NOMO-1 (cell line): ENCODE results near the gene AFDN.
A peak's percentile ranks its signal among the peaks of the same experiment; 100 is the strongest.

Source experiments
- DNase-seq, 2 experiments: peaks; one replicate each; lab custom pipeline; 2025; ENCODE audit not compliant: unreplicated experiment in 2 of 2; lab: John Stamatoyannopoulos, UW

The AFDN gene

GRCh38 chr6:167794161-167795157, 32.3 kb upstream of the AFDN start:
- DNase-seq, result no peak

- no peak for DNase-seq
Measured at GRCh38 chr6:167795321-167795811, 31.3 kb upstream of the AFDN start.

- DNase-seq, result no peak
Measured at GRCh38 chr6:167795874-167796191, 30.9 kb upstream of the AFDN start.

- no peak for DNase-seq
Measured at GRCh38 chr6:167796192-167796981, 30.3 kb upstream of the AFDN start.

DNA sequence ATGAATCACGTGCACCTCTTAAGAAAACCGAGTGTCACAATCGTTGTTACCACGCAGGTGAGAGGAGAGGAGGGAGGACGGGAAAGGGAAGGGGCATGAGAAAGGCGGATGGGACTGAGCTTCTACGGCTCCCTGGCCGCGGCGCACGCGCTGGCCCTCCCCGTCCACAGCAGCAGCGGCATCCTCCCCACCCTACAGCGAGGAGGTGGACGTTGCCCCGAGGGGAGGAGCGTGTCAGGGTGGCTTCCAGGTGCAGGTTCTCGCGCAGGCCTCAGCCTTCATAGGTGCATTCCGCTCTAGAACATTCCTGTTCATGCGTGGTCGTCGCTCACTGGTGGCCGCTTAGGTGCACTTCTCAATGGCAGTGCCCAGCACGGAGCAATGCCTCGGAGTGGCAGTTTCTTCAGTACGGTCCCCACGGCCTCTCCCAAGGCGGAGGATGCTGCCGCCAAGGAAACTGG, 29.7 kb upstream of the AFDN start:
- DNase-seq, result no peak

DNA sequence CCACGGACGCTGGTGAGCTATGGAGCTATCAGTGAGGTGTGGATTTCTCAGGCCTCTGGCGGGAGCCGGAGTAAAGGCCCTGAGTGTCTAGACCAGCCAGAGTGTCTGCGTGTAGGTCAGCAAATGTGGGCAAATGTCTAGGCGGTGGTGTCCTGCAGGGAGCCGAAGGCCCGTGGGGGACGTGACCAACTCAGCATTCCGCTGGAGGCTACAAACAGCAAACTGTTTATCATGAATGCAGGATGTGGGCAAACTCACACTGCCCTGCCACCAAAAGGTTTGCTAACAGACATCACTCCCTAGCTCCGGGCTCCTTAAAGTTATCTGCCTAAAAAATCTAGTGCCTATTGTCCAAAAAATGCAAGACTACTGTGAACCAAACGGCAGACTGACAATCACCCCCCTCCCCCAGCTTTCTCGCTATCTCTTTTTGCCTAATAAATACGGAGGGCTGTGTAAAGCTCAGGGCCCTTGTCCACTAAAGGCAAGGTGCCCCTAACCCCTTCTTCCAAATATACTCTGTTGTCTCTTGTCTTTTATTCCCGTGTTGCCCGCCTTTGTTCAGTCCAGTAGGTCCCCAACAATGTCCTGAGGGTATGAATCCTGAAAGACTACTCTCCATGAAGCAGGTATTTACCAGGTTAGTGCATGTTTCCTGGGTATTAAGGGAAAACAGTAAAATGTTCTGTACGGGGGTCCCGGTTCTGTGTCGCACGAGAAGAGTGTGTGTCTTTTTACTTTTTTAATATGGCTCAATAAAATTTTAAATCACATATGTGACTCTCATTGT, 29.0 kb upstream of the AFDN start:
- no peak for DNase-seq

GRCh38 chr6:167798453-167798852, 28.3 kb upstream of the AFDN start:
- no peak for DNase-seq

GRCh38 chr6:167799033-167799821, 27.5 kb upstream of the AFDN start:
- DNase-seq, result no peak

DNA sequence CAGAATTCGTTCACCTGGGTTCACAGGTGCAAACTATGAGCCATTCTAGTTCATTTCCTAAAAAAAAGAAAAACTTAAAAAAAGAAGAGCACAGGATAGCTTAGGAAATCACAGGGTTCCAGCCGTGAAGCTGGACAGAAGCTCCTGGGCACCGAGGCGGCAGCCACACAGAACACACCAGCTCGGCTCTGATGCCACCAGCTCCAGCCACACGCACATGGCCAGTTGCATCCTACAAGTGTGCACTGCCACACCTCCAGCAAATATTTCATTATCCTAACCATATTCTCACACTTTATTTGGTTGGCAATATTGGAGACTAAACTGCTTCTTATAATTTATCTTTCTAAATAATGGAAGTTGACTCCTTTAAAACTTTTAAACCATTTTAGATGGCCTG, 26.2 kb upstream of the AFDN start:
- no peak for DNase-seq

- no peak for DNase-seq
Measured at GRCh38 chr6:167801263-167801662, 25.4 kb upstream of the AFDN start.

- no peak for DNase-seq
Measured at GRCh38 chr6:167802339-167802738, 24.4 kb upstream of the AFDN start.

DNA sequence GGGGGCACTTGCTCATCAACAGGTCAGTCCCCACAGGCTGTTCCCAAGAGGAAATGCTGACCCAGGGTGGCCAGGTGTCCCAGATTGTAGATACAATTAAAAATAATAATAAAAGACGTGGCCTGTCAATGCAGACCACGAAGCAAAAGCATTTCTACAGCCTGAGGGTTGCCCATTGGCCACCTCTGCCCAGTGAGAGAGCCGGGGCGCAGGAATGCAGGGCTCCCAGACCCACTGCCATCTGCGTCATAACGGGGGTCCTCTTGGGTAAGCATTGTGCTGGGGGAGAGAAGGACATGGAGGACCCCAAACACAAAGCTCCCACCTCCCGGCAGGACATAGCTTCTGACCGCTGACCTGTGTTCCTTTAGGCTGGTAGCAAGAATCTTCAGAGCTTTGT, 22.9 kb upstream of the AFDN start:
- DNase-seq, result no peak

DNA sequence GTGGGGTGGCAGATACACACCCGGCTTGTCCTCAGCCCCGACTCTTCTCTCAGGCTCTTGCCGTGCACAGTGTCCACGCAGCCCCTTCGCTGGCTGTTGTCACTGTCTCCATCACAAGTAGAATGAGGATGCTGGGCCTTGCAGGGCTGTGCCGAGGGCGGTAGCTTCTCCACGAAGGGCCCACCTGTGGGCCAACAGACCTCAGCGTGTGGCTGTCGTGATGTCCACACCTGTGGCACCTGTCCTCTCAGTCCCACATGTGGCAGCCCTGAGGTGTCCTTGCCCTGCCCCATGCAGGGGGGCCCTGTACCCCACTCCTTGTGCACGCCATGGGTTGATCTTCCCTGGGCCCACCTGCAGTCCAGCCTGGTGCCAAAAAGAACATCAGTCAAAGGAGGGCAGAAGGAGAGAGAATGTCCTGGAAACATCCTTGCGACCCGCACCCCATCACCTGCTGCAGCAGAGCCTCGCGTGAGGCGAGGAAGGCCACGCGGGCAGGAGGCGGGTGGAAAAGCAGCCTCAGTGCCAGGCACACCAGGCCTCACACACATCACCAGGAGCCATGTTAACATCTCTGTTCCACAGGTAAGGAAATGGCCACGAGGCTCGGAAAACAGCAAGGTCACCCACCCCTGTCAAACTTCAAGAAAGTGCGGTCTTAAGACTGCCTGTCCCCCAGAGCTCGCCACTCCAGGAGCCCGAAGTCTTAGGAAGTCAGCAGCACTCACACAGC, 22.3 kb upstream of the AFDN start:
- no peak for DNase-seq

- DNase-seq, result no peak
Measured at GRCh38 chr6:167805349-167806060, 21.2 kb upstream of the AFDN start.

DNA sequence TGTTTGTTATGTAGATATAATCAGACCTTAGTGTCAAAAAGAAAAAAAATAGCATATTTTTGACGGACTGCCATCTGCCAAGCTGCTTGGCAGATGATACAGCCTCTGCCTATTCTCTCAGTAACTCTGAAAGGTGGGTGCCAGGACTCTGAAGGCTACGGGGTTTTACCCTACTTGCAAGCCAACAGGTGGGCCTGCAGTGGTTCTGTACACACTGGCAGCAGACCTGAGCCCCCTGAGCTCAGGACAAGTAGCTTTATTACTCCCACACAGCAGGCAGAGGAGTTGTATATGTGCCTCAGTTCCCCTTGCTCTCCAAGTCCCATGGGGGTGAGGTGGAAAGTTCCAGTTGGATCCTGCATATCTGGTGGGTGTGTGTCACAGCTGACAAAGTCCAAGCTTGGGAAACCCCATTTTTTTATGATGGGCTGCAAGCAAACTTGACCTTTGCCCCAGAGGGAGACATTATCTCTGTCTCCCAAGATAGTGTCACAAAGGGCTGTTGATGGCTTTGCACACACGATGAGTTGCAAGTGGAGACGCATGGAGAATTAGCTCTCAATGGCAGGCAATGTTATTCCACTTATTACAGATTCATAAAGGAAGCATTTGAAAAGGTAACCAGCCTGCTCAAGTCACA, 20.5 kb upstream of the AFDN start:
- no peak for DNase-seq

GRCh38 chr6:167807200-167807599, 19.5 kb upstream of the AFDN start:
- DNase-seq, result no peak

GRCh38 chr6:167807756-167808155, 19.0 kb upstream of the AFDN start:
- peak; percentile 17 to 59 for DNase-seq

- no peak for DNase-seq
Measured at GRCh38 chr6:167811040-167811439, 15.7 kb upstream of the AFDN start.
